HepG2 (cell line): ENCODE data around the gene ABHD15. TPM values are rescaled to one million over a fixed set of nuclear protein-coding genes. Genes with fewer than 3 reads are reported as not detected.
A peak's percentile ranks its signal among the peaks of the same experiment; 100 is the strongest.

Source experiments
- ATAD3A ChIP-seq: sonication (generic); formaldehyde crosslinking; IDR thresholded peaks from 2 replicates; pipeline ENCODE4 v1.4.0; 2020; ENCODE audit warnings: missing genetic modification reagents
- DMAP1 ChIP-seq: IDR thresholded peaks from 2 replicates; pipeline ENCODE4 v1.6.1; 2016
- HOXD1 ChIP-seq: sonication (generic); formaldehyde crosslinking; IDR thresholded peaks from 2 replicates; pipeline ENCODE4 v1.5.0; 2020; ENCODE audit warnings: missing genetic modification reagents
- IKZF4 ChIP-seq: sonication (generic); formaldehyde crosslinking; IDR thresholded peaks from 2 replicates; pipeline ENCODE4 v1.5.1; 2020; ENCODE audit warnings: borderline replicate concordance, mild to moderate bottlenecking, low read depth, missing genetic modification reagents; ENCODE audit errors: not compliant biosample characterization
- LCORL ChIP-seq, 2 experiments: fragments of 450-650 bp in 1 of 2; sonication (generic) in 1 of 2; formaldehyde crosslinking in 1 of 2; IDR thresholded peaks; 2 replicates each; pipeline versions ENCODE4 v1.5.0 to v1.6.1; 2017 to 2020; ENCODE audit warnings: antibody characterized with exemption in 1 of 2, missing genetic modification reagents in 1 of 2
- MAFG ChIP-seq: sonication (generic); formaldehyde crosslinking; IDR thresholded peaks from 2 replicates; pipeline ENCODE4 v1.5.1; 2020; ENCODE audit warnings: mild to moderate bottlenecking, missing genetic modification reagents
- MXI1 ChIP-seq: IDR thresholded peaks from 3 replicates; pipeline ENCODE4 v1.6.1; 2012; ENCODE audit warnings: low read depth, low read length, inconsistent platforms, borderline replicate concordance
- ONECUT2 ChIP-seq: sonication (generic); formaldehyde crosslinking; IDR thresholded peaks from 2 replicates; pipeline ENCODE4 v1.4.0; 2020; ENCODE audit warnings: missing genetic modification reagents
- PHF21A ChIP-seq: sonication (generic); formaldehyde crosslinking; IDR thresholded peaks from 2 replicates; pipeline ENCODE4 v1.5.0; 2020; ENCODE audit warnings: mild to moderate bottlenecking, missing genetic modification reagents
- POLR2A ChIP-seq, 2 experiments: IDR thresholded peaks; 2 replicates each; pipeline ENCODE4 v1.6.1; 2011; ENCODE audit warnings: low read depth in 2 of 2, low read length in 2 of 2, mild to moderate bottlenecking in 1 of 2, moderate library complexity in 1 of 2; ENCODE audit not compliant: insufficient read depth in 1 of 2
- SALL1 ChIP-seq: sonication (generic); formaldehyde crosslinking; IDR thresholded peaks from 2 replicates; pipeline ENCODE4 v1.8.0; 2022; ENCODE audit warnings: mild to moderate bottlenecking, missing genetic modification reagents
- SALL2 ChIP-seq: sonication (generic); formaldehyde crosslinking; IDR thresholded peaks from 2 replicates; pipeline ENCODE4 v1.8.1; 2023; ENCODE audit warnings: mild to moderate bottlenecking, missing genetic modification reagents, inconsistent platforms
- SCMH1 ChIP-seq: sonication (generic); formaldehyde crosslinking; IDR thresholded peaks from 2 replicates; pipeline ENCODE4 v1.9.0; 2021; ENCODE audit warnings: missing genetic modification reagents, mild to moderate bottlenecking, borderline replicate concordance
- STAT5B ChIP-seq: sonication (generic); formaldehyde crosslinking; IDR thresholded peaks from 2 replicates; pipeline ENCODE4 v1.4.0; 2020; ENCODE audit warnings: missing genetic modification reagents
- SUZ12 ChIP-seq: fragments of 150-350 bp; IDR thresholded peaks from 2 replicates; pipeline ENCODE4 v1.6.1; 2014; ENCODE audit warnings: low read depth, low read length
- TBP ChIP-seq: sonication (generic); formaldehyde crosslinking; IDR thresholded peaks from 2 replicates; pipeline ENCODE4 v1.5.0; 2020; ENCODE audit warnings: missing genetic modification reagents
- YEATS2 ChIP-seq: sonication (generic); formaldehyde crosslinking; IDR thresholded peaks from 2 replicates; pipeline ENCODE4 v1.4.0; 2020; ENCODE audit warnings: missing genetic modification reagents, borderline replicate concordance
- YY1 ChIP-seq: IDR thresholded peaks from 2 replicates; pipeline ENCODE4 v1.6.1; 2011; ENCODE audit warnings: low read length, low read depth, moderate library complexity, mild to moderate bottlenecking; ENCODE audit not compliant: insufficient read depth, insufficient replicate concordance
- ZFY ChIP-seq: sonication (generic); formaldehyde crosslinking; IDR thresholded peaks from 2 replicates; pipeline ENCODE4 v1.4.0; 2020; ENCODE audit warnings: missing genetic modification reagents
- ZIK1 ChIP-seq: sonication (generic); formaldehyde crosslinking; IDR thresholded peaks from 2 replicates; pipeline ENCODE4 v1.5.0; 2020; ENCODE audit warnings: mild to moderate bottlenecking, low read depth, missing genetic modification reagents, borderline replicate concordance
- ZNF143 ChIP-seq: sonication (generic); formaldehyde crosslinking; IDR thresholded peaks from 2 replicates; pipeline ENCODE4 v1.4.0; 2020; ENCODE audit warnings: missing genetic modification reagents
- ZNF367 ChIP-seq: sonication (generic); formaldehyde crosslinking; IDR thresholded peaks from 2 replicates; pipeline ENCODE4 v1.4.0; 2020; ENCODE audit warnings: missing genetic modification reagents, borderline replicate concordance
- ZNF776 ChIP-seq: sonication (generic); formaldehyde crosslinking; IDR thresholded peaks from 2 replicates; pipeline ENCODE4 v1.4.0; 2020; ENCODE audit warnings: mild to moderate bottlenecking, missing genetic modification reagents
- polyA plus RNA-seq, 8 experiments: library from polyadenylated mRNA; depleted of rRNA in 3 of 8; stranded (reverse) in 7 of 8; unstranded in 1 of 8; fragments of >200 nt; fragmentation: Illumina TruSeq in 4 of 8; extraction: Trizol in 4 of 8; gene quantifications; 2 replicates each; pipeline versions ENCODE4 v1.2.1 to v1.2.3, GENCODE V29; 2011 to 2016; ENCODE audit warnings: low read depth in 4 of 8, missing spikeins in 1 of 8, mixed read lengths in 1 of 8; ENCODE audit not compliant: insufficient read depth in 1 of 8
- total RNA-seq, 5 experiments: library from RNA; depleted of rRNA; stranded (reverse); fragments of >200 nt; fragmentation: Illumina TruSeq; extraction: Trizol; gene quantifications; 2 replicates each; pipeline ENCODE4 v1.2.3, GENCODE V29; 2016; ENCODE audit warnings: low read depth in 1 of 5
- TF ChIP-seq, protein P1 (sequence below): sonication (generic); formaldehyde crosslinking; IDR thresholded peaks from 2 replicates; pipeline ENCODE4 v1.8.0; 2022; ENCODE audit warnings: mild to moderate bottlenecking, missing genetic modification reagents, moderate library complexity
- TF ChIP-seq, protein P2 (sequence below): sonication (generic); formaldehyde crosslinking; IDR thresholded peaks from 2 replicates; pipeline ENCODE4 v1.4.0; 2020; ENCODE audit warnings: mild to moderate bottlenecking, missing genetic modification reagents
- TF ChIP-seq, protein P3 (sequence below): sonication (generic); formaldehyde crosslinking; IDR thresholded peaks from 2 replicates; pipeline ENCODE4 v1.5.1; 2020; ENCODE audit warnings: missing genetic modification reagents, mild to moderate bottlenecking, borderline replicate concordance
- TF ChIP-seq, protein P4 (sequence below): IDR thresholded peaks from 2 replicates; pipeline ENCODE4 v1.6.1; 2012; ENCODE audit warnings: inconsistent platforms

ABHD15 gene
- total and polyA plus RNA-seq, 2 of the 13 experiments (the other 11 are each of a cell fraction or from before 2014, with no cell fraction given), result 2.4 to 7.7 TPM

DNA sequence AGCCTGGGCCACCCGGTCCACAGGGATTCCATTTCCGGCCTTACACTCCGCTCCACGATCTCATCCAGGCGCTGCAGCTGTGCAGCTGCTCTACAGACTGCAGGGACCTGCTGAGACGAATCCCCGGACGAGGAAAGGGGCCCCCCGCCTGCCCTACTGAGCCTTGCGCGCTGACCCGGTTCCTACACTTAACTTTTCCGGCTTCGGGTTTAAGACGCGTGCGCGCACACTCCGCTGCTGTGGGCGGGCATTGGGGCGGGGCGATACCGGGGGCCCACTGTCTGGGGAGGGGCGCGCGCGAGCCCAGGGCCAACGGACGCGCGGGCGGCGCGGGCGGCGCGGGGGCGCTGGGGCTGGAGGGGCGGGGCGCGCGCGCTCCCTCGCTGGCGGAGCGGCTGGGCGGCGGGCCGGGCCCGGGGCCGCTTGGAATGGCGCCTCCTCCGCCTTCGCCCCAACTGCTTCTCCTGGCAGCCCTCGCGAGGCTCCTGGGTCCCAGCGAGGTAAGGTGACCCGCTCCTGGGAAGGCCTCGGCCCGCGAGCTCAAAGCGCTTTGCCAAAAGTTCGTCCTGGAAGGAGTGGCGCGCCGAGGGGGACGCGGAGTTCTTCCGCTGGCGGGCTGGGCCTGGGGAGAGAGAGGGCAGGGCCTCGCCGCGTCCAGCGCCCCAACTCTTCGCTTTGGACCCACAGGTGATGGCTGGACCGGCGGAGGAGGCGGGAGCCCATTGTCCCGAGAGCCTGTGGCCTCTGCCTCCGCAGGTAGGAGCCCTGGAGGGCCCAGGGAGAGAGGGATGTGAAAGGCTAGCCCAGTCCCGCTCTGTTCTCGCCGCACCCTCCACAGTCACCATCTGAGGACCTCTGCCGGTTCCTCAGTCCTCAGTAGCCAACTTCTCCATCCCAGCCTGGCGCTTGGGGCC, 1.8 kb upstream of the ABHD15 start, which contains the start of gene TP53I13 (continued):
- TF ChIP-seq YEATS2, result 0 out of 2 replicates have a peak, but pooled peaks have one; percentile 31
- TF ChIP-seq, protein P1, sequence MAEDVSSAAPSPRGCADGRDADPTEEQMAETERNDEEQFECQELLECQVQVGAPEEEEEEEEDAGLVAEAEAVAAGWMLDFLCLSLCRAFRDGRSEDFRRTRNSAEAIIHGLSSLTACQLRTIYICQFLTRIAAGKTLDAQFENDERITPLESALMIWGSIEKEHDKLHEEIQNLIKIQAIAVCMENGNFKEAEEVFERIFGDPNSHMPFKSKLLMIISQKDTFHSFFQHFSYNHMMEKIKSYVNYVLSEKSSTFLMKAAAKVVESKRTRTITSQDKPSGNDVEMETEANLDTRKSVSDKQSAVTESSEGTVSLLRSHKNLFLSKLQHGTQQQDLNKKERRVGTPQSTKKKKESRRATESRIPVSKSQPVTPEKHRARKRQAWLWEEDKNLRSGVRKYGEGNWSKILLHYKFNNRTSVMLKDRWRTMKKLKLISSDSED, result 0 out of 2 replicates have a peak, but pooled peaks have one; percentile 37
- TF ChIP-seq ZNF143 (CRISPR knock-in tag), result no peak
- TF ChIP-seq ZNF367 (CRISPR knock-in tag), result no peak
- TF ChIP-seq, protein P2, sequence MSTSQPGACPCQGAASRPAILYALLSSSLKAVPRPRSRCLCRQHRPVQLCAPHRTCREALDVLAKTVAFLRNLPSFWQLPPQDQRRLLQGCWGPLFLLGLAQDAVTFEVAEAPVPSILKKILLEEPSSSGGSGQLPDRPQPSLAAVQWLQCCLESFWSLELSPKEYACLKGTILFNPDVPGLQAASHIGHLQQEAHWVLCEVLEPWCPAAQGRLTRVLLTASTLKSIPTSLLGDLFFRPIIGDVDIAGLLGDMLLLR (CRISPR knock-in tag), result no peak
- TF ChIP-seq ZNF776 (CRISPR knock-in tag), result peak; percentile 27; the same call in 1 of the 2 replicates
- TF ChIP-seq PHF21A (CRISPR knock-in tag), result peak; percentile 17; the same call in 1 of the 2 replicates
- TF ChIP-seq MXI1, result no peak; the same call in 2 of the 3 replicates
- no peak for TF ChIP-seq IKZF4 (CRISPR knock-in tag)
- TF ChIP-seq, protein P3, sequence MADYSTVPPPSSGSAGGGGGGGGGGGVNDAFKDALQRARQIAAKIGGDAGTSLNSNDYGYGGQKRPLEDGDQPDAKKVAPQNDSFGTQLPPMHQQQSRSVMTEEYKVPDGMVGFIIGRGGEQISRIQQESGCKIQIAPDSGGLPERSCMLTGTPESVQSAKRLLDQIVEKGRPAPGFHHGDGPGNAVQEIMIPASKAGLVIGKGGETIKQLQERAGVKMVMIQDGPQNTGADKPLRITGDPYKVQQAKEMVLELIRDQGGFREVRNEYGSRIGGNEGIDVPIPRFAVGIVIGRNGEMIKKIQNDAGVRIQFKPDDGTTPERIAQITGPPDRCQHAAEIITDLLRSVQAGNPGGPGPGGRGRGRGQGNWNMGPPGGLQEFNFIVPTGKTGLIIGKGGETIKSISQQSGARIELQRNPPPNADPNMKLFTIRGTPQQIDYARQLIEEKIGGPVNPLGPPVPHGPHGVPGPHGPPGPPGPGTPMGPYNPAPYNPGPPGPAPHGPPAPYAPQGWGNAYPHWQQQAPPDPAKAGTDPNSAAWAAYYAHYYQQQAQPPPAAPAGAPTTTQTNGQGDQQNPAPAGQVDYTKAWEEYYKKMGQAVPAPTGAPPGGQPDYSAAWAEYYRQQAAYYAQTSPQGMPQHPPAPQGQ (CRISPR knock-in tag), result no peak
- no peak for TF ChIP-seq TBP (CRISPR knock-in tag)
- no peak for TF ChIP-seq SCMH1
- TF ChIP-seq SALL2 (CRISPR knock-in tag), result no peak
- TF ChIP-seq SUZ12, result no peak
- peak; percentile 8; the same call in 1 of the 2 replicates for TF ChIP-seq SALL1 (CRISPR knock-in tag)
- TF ChIP-seq ATAD3A (CRISPR knock-in tag), result no peak
- no peak for TF ChIP-seq LCORL (IDR thresholded peaks at IDR 0.05)
- peak; percentile 31 for TF ChIP-seq LCORL (CRISPR knock-in tag; IDR thresholded peaks at IDR 0.05)
- no peak for TF ChIP-seq ONECUT2
- TF ChIP-seq MAFG (CRISPR knock-in tag), result no peak
- TF ChIP-seq POLR2A (IDR thresholded peaks at IDR 0.05; ENCODE audit: insufficient read depth in 1 of 2, low read depth in 2 of 2, low read length in 2 of 2), result peak; percentile 12 to 72; a peak in 2 of 4 replicates
- TF ChIP-seq ZFY (CRISPR knock-in tag), result peak; percentile 94
- TF ChIP-seq STAT5B (CRISPR knock-in tag), result no peak
- TF ChIP-seq YY1, result peak; percentile 57
- peak; percentile 72 for TF ChIP-seq DMAP1 (CRISPR knock-in tag)
- TF ChIP-seq ZIK1 (CRISPR knock-in tag), result no peak
- TF ChIP-seq, protein P4, sequence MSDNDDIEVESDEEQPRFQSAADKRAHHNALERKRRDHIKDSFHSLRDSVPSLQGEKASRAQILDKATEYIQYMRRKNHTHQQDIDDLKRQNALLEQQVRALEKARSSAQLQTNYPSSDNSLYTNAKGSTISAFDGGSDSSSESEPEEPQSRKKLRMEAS, result no peak; the same call in 1 of the 2 replicates
- TF ChIP-seq HOXD1 (CRISPR knock-in tag), result no peak
